AG04450 (cell line): ENCODE data around the gene APOA4. TPM values are rescaled to one million over a fixed set of nuclear protein-coding genes. Genes with fewer than 3 reads are reported as not detected.
A peak's percentile ranks its signal among the peaks of the same experiment; 100 is the strongest.

ENCODE experiments used
- CTCF ChIA-PET: fragments of 300-600, 350-600 bp; formaldehyde crosslinking; extraction: SDS; loops from one replicate; lab custom pipeline; 2022; ENCODE audit warnings: antibody characterized with exemption, inconsistent platforms; lab: Charles Lee
- POLR2A ChIA-PET: fragments of 350-600 bp; formaldehyde crosslinking; extraction: SDS; loops from one replicate; lab custom pipeline; 2021; ENCODE audit warnings: antibody characterized with exemption, inconsistent platforms; lab: Yijun Ruan, JAX
- DNase-seq: peaks from one replicate; pipeline ENCODE4 v3.0.0-alpha.2; 2011; ENCODE audit warnings: low read depth, low spot score
- H3K27ac ChIP-seq: one replicate; pipeline ENCODE4 v1.5.1; 2012; ENCODE audit warnings: low read depth, low read length, control low read depth
- H3K27me3 ChIP-seq: one replicate; pipeline ENCODE4 v1.6.0; 2012; ENCODE audit warnings: low read length; ENCODE audit not compliant: control insufficient read depth, insufficient read depth
- H3K4me3 ChIP-seq: 2 replicates; pipeline ENCODE4 v1.5.1; 2011; ENCODE audit warnings: mild to moderate bottlenecking, low read depth, low read length, control low read depth
- H3K9me3 ChIP-seq: 2 replicates; pipeline ENCODE4 v1.5.1; 2012; ENCODE audit warnings: low read length; ENCODE audit not compliant: control insufficient read depth, insufficient read depth
- polyA plus RNA-seq: library from polyadenylated mRNA; depleted of rRNA; stranded (reverse); fragments of >200 nt; gene quantifications from 2 replicates; pipeline ENCODE4 v1.2.3, GENCODE V29; 2011
- TF ChIP-seq, protein P1 (sequence below): IDR thresholded peaks from 2 replicates; pipeline ENCODE4 v1.5.1; 2011; ENCODE audit warnings: low read depth, low read length, control low read depth, inconsistent platforms

Gene APOA4
- polyA plus RNA-seq, 1 experiment, result not detected

GRCh38 chr11:116792869-116793771 lies 30.0 kb downstream of the APOA4 start:
- TF ChIP-seq, protein P1, sequence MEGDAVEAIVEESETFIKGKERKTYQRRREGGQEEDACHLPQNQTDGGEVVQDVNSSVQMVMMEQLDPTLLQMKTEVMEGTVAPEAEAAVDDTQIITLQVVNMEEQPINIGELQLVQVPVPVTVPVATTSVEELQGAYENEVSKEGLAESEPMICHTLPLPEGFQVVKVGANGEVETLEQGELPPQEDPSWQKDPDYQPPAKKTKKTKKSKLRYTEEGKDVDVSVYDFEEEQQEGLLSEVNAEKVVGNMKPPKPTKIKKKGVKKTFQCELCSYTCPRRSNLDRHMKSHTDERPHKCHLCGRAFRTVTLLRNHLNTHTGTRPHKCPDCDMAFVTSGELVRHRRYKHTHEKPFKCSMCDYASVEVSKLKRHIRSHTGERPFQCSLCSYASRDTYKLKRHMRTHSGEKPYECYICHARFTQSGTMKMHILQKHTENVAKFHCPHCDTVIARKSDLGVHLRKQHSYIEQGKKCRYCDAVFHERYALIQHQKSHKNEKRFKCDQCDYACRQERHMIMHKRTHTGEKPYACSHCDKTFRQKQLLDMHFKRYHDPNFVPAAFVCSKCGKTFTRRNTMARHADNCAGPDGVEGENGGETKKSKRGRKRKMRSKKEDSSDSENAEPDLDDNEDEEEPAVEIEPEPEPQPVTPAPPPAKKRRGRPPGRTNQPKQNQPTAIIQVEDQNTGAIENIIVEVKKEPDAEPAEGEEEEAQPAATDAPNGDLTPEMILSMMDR, result no peak
- Histone ChIP-seq H3K27me3 (no peaks in the 10 kb centered on the region), H3K27ac (no peak overlapping the region), H3K4me3 (no peak overlapping the region), H3K9me3 (no peaks in the 10 kb centered on the region)
- no peak for DNase-seq
- POLR2A ChIA-PET, result interaction anchor here (0.5 kb wide), 1 partner anchor 18 kb away, joined by 3 read pairs; no protein-coding TSS in a partner anchor
- CTCF ChIA-PET, result interaction anchor here (0.6 to 11.0 kb wide), 6 partner anchors 13 to 434 kb away, joined by 3 to 209 read pairs (median 16); partner anchors contain the start of gene APOA1

DNA sequence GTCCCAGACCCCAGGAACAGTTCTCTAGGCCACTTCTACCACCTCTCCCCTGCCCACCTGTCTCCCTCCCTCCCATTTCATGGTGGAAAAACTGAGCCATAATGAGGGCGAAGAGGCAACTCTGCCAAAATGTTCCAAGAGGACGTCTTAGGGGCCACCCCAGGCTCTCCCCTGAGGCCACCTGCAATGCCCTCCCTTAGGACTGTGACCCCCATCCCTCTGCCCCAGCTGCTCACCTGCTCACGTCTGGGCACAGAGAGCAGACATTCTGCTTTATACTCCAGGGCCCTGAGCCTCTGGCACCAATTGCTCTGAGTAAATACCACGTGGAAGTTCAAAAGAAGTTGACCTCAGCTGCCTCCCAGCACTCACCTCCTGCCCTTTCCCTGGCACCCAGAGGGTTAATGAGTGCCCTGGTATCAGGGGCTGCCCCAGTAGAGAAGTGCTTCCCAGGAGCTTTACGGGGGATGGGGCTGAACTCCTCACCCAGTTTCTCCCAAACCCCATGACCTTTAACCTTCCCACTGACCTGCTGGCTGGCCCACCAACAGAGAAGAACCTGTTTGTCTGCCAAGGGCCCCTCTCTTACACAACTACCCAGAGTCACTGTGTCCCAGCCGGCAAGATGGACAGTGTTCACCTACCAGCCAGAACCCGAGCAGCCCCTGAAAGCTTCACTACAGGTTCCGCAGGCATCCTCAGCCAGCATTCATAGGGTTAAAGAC lies 30.8 kb downstream of the APOA4 start:
- no peak overlapping the region for H3K27ac ChIP-seq

GRCh38 chr11:116791813-116792143 lies 31.3 kb downstream of the APOA4 start, which contains the start of gene APOA5:
Gene APOA5 (minus strand): TSS chr11:116791879. CDS start chr11:116791860, 19 bp downstream.
- TF ChIP-seq, protein P1, result no peak
- no peak within 1 kb of the TSS for H3K4me3 ChIP-seq
- ChIA-PET POLR2A (interaction anchor here (1.1 kb wide), 1 partner anchor 435 kb away, joined by 3 read pairs; no protein-coding TSS in a partner anchor), CTCF (interaction anchor here (0.6 to 11.0 kb wide), 52 partner anchors 8 to 496 kb away, joined by 3 to 209 read pairs (median 5); partner anchors contain the start of genes APOA1, APOA4, APOC3 and BUD13)
- H3K9me3 ChIP-seq, result no peaks in the 10 kb centered on the region
- H3K27ac ChIP-seq, result no peak within 1 kb of the TSS
- DNase-seq, result no peak
- H3K27me3 ChIP-seq, result no peaks in the 10 kb centered on the region

More for the DNA sequence above, 30.8 kb downstream of the APOA4 start:
- no peak for DNase-seq
- ChIA-PET POLR2A (interaction anchor here (0.5 kb wide), 1 partner anchor 17 kb away, joined by 3 read pairs; no protein-coding TSS in a partner anchor), CTCF (interaction anchor here (0.8 to 11.0 kb wide), 18 partner anchors 9 to 454 kb away, joined by 3 to 209 read pairs (median 7); partner anchors contain the start of genes APOA1, PAFAH1B2 and SIK3)
- no peaks in the 10 kb centered on the region for H3K9me3 ChIP-seq
- TF ChIP-seq, protein P1, result no peak
- H3K27me3 ChIP-seq, result no peaks in the 10 kb centered on the region
- no peak overlapping the region for H3K4me3 ChIP-seq

DNA sequence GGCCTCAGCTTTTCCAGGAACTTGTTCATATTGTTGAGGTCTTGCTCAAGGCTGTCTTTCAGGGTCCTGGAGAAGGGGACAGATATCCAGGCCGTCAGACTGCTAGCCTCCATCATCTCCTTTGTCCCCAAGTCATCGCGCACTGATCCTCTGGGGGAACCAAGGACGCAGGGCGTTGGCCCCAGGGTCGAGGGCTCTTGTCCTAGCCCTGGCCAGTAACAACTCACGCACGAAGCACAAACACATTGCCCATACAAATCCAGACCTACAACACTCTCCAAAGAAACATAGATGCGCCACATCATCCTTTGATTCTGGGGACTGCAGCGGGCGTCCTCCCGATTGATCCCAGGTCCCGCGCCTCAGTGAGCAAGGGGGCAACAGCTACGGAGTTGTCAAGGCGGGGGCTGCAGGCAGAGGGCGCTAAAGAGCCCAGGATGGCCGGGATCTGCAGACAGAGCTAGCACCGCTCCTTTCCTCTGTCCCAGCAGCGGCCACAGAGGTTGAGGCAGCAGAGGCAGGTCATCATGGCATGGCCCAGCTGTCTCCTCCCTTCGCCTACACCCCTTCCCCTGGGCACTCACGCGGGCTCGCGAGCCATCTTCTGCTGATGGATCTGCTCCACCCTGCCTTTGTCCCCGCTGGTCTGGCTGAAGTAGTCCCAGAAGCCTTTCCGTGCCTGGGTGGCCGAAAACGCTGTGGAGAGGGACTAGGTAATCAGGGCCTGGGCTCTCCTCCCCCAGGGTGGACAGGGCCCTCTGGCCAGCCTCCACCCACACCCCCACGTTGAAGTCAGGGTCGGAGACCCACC lies 31.9 kb downstream of the APOA4 start:
- POLR2A ChIA-PET, result interaction anchor here (1.1 kb wide), 1 partner anchor 435 kb away, joined by 3 read pairs; no protein-coding TSS in a partner anchor

More for the DNA sequence above, 31.9 kb downstream of the APOA4 start:
- DNase-seq, result no peak
- no peaks in the 10 kb centered on the region for H3K27me3 ChIP-seq
- CTCF ChIA-PET, result interaction anchor here (0.6 to 11.0 kb wide), 54 partner anchors 8 to 497 kb away, joined by 3 to 209 read pairs (median 5); partner anchors contain the start of genes APOA1, APOA4, APOC3 and BUD13
- TF ChIP-seq, protein P1, result peak; percentile 90
- H3K4me3 ChIP-seq, result no peak overlapping the region
- H3K9me3 ChIP-seq, result no peaks in the 10 kb centered on the region
- H3K27ac ChIP-seq, result no peak overlapping the region
